Stimulated activated CD4-positive, alpha-beta T cell treated with anti-CD3 and anti-CD28 coated beads, TNF-alpha, amount 100 ng/mL, for 24 hours (primary cell): ENCODE data around the gene SNX13.
A peak's percentile ranks its signal among the peaks of the same experiment; 100 is the strongest.

ENCODE experiments used
- DNase-seq, 3 experiments: peaks; one replicate each; pipeline ENCODE4 v3.0.0-alpha.2; 2020; ENCODE audit warnings: low read depth in 3 of 3

SNX13 gene

GRCh38 chr7:17940302-17940883 is at the start of gene SNX13:
TSS of gene SNX13 (minus strand) at chr7:17940494. CDS start at chr7:17940295, 199 bp downstream.
- peak; percentile 81 to 89 (median 82) for DNase-seq

GRCh38 chr7:17989546-17989945 is 49.3 kb upstream of the SNX13 start:
- DNase-seq: no peak

DNA sequence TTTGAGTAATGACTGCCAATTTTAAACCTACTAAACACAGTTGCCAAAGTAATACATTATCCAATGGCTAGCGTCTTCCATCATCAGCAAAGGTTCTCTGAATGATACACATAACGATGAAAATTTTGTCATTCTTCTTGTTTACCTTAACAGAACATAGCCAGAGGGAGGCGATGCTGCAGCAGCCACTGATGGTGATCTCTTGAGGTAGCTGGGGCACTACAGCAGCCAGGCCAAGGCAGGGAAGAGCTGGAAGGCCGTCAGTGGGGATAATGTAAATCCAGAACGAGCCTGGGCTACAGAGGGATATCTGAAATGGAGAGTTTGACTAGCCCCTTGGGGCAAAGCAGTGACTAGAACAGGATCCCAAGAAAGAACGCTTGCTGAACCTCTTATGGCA is 48.6 kb upstream of the SNX13 start:
- DNase-seq: no peak

GRCh38 chr7:17988141-17988540 is 47.8 kb upstream of the SNX13 start:
- DNase-seq: no peak

- DNase-seq: no peak
Measured at GRCh38 chr7:17986851-17987250, 46.6 kb upstream of the SNX13 start.

DNA sequence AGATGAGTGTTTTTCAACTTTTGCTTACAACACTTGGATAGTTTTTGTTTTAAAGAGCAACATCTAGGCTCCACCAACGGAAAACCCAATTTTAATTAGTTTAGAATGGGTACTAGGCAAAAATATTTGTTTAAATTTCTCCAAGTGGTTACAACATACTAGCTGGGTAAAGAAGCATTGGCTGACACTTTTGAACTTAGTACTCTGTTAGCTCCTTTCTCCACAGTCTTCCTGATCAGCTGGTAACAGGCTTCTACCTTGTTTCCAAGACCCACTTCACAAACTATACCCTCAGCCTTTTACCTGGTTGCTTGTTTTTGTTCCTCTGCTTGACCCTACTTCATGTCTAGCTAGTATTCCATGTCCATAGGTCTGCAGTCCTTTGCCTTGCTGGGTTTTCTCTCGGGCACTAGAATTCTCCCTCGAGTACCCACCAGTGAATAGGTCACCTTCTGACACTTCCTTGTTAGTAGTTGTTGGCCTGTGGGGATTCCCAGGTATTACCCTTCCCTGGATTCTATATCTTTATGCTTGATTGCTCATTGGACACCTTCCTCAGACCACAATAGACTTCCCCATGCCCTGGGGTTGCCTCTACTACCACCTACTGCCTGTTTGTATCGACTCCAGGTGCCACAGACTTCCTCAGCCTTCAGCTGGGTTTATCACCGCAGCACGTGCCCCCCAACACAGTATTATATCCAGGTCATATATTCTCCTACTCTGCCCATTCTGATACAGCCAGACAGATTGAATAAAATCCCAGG is 45.4 kb upstream of the SNX13 start:
- DNase-seq: no peak

DNA sequence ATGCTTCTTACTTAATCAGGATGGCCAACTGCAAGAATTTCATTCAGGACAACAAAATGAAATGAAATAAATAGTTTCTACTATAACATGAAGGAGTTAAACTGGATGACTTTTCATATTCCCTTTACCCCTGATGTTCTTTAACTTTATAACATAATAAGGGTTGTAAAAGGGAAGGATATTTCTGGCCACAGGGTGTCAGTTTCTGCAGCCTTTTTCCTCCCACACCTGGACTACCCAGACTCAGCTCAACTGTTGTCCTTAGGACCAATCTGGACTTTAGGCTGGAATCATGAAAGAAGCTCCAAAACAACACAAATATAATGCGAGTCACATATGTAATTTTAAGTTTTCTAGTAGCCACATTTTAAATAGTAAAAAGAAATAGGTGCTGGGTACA is 44.0 kb upstream of the SNX13 start:
- no peak for DNase-seq

GRCh38 chr7:17983221-17984062 is 43.1 kb upstream of the SNX13 start:
- no peak for DNase-seq

- DNase-seq: no peak
Measured at GRCh38 chr7:17976952-17977351, 36.7 kb upstream of the SNX13 start.

GRCh38 chr7:17971411-17971810 is 31.1 kb upstream of the SNX13 start:
- no peak for DNase-seq

GRCh38 chr7:17968791-17969715 is 28.8 kb upstream of the SNX13 start:
- DNase-seq: no peak

- DNase-seq: no peak
Measured at GRCh38 chr7:17966706-17967105, 26.4 kb upstream of the SNX13 start.

DNA sequence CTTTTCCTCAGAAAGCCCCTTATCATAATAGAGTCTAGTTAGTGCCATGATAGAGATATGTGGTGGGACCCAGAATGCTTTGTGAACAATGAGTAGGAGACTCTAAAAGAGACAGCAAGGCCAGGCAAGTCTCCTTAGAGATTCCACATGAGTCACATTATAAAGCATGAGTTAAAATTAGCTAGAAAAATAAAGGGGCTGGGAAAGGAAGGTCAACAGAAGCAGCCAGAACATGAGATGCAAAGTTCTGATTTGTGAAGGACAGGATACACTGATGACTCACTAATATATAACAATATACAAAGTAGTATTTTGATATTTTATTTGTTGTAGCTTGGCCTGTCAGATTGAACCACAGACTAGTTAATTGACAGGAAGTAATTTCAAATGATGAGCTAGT is 25.3 kb upstream of the SNX13 start:
- no peak for DNase-seq

DNA sequence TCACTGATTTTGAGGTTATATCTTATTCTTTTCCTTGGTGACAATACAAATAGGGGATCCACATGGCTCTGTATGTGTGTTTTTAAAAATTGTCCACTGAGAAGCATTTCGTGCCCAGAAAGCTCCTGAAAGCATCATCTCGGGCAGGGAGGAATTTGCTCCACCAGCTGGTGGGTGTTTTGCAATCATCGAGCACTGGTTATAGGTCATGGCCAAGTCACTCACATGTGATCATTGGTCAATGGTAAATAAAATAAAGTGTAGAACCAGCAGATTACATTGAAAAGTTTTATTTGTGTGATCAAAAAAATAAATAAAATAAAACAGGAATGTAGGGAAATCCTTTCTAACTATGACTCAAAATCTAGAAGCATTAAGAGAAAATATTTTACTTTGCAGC is 23.0 kb upstream of the SNX13 start:
- no peak for DNase-seq

GRCh38 chr7:17962652-17963051 is 22.4 kb upstream of the SNX13 start:
- DNase-seq: no peak

DNA sequence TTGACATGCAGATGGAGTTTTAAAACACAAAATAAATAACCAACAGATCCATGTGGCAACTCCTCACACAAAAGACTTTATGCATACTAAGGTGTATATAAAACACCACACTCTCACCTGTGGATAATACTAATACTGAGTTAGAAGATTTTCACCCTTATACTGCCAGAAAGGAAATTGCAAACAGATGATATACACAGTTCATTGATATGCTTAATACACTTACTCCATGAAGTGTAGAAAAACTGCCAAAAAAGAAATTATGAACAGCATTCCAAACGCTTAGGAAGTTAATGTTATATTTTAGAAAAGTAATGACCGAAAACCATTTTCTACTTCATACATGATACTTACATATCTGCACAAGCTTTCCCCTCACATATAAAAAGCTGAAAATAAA is 17.6 kb upstream of the SNX13 start:
- no peak for DNase-seq

DNA sequence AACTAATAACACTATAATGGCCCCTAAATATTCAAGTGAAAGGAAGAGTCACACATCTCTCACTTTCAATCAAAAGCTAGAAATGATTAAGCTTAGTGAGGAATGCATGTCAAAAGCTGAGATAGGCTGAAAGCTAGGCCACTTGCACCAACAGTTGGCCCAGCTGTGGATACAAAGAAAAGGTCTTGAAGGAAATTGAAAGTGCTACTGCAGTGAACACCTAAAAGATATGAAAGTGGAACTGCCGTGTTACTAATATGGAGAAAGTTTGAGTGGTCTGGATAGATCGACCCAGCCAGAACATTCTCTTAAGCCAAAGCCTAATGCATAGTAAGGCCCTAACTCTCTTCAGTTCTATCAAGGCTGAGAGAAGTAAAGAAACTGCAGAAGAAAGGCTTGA is 12.1 kb upstream of the SNX13 start:
- peak in 1 of 3 experiments; percentile 5 for DNase-seq

DNA sequence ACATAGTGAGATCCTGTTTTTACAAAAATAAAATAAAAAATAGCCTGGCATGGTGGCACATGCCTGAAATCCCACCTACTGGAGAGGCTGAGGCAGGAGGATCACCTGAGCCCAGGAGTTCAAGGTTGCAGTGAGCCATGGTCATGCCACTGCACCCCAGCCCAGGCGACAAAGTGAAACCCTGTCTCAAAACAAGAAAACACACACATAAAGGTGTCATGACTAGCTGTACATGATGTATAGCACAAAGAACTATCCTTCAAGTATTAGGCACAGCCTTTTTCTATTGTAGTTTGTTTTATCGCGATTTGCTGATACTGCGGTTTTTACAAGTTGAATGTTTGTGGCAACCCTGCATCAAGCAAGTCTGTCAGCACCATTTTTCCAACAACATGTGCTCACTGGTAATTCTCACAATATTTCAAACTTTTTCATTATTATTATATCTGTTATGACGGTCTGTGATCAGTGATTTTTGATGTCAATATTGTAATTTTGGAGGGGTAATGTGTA is 11.5 kb upstream of the SNX13 start:
- DNase-seq: no peak

DNA sequence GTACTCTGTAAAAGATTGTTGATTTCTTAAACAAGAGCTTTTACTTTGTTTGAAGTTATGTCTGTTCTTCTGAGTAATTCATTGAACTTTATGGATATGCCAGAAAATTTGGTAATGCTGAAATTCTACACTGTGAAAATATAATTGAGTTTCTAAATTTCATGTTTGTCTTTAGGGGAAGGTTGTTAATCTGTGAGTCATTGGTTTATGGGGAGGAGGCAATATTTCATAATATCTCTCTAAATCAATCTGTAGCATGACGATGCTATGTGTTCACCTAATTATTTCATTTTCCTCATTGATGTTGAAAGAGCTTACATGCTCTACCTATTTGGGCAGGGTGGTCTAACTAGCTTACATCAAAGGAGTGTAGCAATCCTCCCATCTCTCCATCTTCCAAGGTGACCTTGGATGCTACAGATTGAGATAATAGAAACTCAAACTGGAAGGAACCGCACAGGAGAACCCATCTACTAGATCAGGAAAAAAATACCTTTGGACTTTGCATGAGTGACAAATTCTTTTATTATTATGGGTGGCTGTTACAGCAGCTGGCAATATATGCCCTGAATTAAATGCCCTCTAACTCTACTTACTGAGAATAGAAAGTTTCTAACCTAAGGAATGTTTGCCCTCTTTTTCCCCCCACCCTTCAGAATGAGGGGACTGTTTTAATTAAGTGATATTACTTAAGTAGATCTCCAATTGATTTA is 8.4 kb upstream of the SNX13 start:
- DNase-seq: no peak

DNA sequence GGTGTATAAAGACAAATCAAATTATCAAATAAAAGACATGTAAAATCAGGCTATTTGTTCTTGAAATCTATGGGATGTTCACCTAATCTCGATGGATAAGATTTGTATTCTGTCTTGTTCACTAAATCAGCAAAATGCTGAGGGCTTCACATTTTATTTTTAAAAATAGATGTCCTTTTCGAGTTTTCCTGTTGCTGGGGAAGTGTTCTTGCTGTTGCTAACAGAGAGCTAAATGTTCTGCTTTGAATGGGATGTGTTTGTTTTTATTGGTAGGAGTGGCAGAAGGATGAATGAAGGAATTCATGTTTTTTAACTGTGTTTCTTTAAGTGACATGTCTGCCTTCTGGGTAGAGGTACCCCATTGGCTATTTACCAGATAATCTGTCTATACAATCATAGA is 7.3 kb upstream of the SNX13 start:
- DNase-seq: no peak

- DNase-seq: no peak
Measured at GRCh38 chr7:17946591-17946990, 6.3 kb upstream of the SNX13 start.
